CD4-positive, alpha-beta T cell treated with Interleukin-6 at 100 ng/mL for 8 hours (primary cell): ENCODE results near the gene ERAL1.
"Not testable (repeated sequence)": the region's sequence is repeated elsewhere in the genome, so short reads cannot be mapped to it uniquely, and the experiment has no call there.

Experiments
- DNase-seq: peaks from one replicate; pipeline ENCODE4 v3.0.0-alpha.2; 2020; ENCODE audit warnings: mixed read lengths, low spot score

ERAL1 gene

GRCh38 chr17:28853295-28853694 is 1.5 kb upstream of the ERAL1 start:
- no peak for DNase-seq

GRCh38 chr17:28855336-28855679 is 492 bp downstream of the ERAL1 start:
- no peak for DNase-seq

- DNase-seq = no peak
Measured at GRCh38 chr17:28856028-28856574, 1.3 kb downstream of the ERAL1 start.

- DNase-seq = no peak
Measured at GRCh38 chr17:28857905-28858800, 3.3 kb downstream of the ERAL1 start.

GRCh38 chr17:28858801-28859355 is 4.1 kb downstream of the ERAL1 start:
- no peak for DNase-seq

- DNase-seq = no peak
Measured at GRCh38 chr17:28860363-28860808, 5.6 kb downstream of the ERAL1 start.

- DNase-seq = no peak
Measured at GRCh38 chr17:28861393-28862203, 6.8 kb downstream of the ERAL1 start.

GRCh38 chr17:28862561-28862960 is 7.7 kb downstream of the ERAL1 start:
- no peak for DNase-seq

- no peak for DNase-seq
Measured at GRCh38 chr17:28863953-28864352, 9.1 kb downstream of the ERAL1 start.

GRCh38 chr17:28864991-28865849 is 10.4 kb downstream of the ERAL1 start:
- DNase-seq = no peak

GRCh38 chr17:28865946-28866752 is 11.3 kb downstream of the ERAL1 start:
- DNase-seq = no peak

- no peak for DNase-seq
Measured at GRCh38 chr17:28867276-28867675, 12.5 kb downstream of the ERAL1 start.

- DNase-seq = peak; percentile 60
Measured at GRCh38 chr17:28871056-28871579, 16.3 kb downstream of the ERAL1 start.

- DNase-seq = no peak
Measured at GRCh38 chr17:28873839-28874238, 19.0 kb downstream of the ERAL1 start.

- no peak for DNase-seq
Measured at GRCh38 chr17:28874750-28875149, 19.9 kb downstream of the ERAL1 start.

GRCh38 chr17:28875848-28876550 is 21.2 kb downstream of the ERAL1 start:
- no peak for DNase-seq

- not testable (repeated sequence) for DNase-seq
Measured at GRCh38 chr17:28877150-28877711, 22.4 kb downstream of the ERAL1 start.

- DNase-seq = no peak
Measured at GRCh38 chr17:28878158-28878910, 23.5 kb downstream of the ERAL1 start.

- DNase-seq = no peak
Measured at GRCh38 chr17:28878981-28879380, 24.2 kb downstream of the ERAL1 start.
